ENCODE results near the gene TAS2R42.

TAS2R42 gene

GRCh38 chr12:11171969-11172675 lies 14.6 kb downstream of the TAS2R42 start:
- Histone ChIP-seq H3K9me3 (ENCODE audit: low read length) (no peaks in the 10 kb centered on the region), H3K36me3 (ENCODE audit: insufficient read depth, low read length) (no peaks in the 10 kb centered on the region), H3K27me3 (ENCODE audit: control insufficient read depth in 1 of 2, insufficient read depth in 2 of 2, low read length in 2 of 2) (no peaks in the 10 kb centered on the region), H3K27ac (ENCODE audit: low read depth, low read length) (peak overlapping the region; percentile 36), H3K9ac (ENCODE audit: low read length) (peak overlapping the region; percentile 72), H3K4me1 (ENCODE audit: insufficient read depth, low read length) (peaks cover 18% of the 10 kb centered on the region), H3K4me3 (ENCODE audit: low read depth in 1 of 2, low read length in 2 of 2) (peak overlapping the region; percentile 10 to 75)

GRCh38 chr12:11171145-11171968 lies 15.4 kb downstream of the TAS2R42 start, which contains the start of gene SMIM10L1:
TSS of gene SMIM10L1 (plus strand) at chr12:11171194. CDS start at chr12:11171357, 163 bp downstream.
- peak within 1 kb of the TSS; percentile 36 for H3K27ac ChIP-seq (ENCODE audit: low read depth, low read length)
- H3K36me3 ChIP-seq (ENCODE audit: insufficient read depth, low read length), result no peaks in the 10 kb centered on the region
- no peaks in the 10 kb centered on the region for H3K27me3 ChIP-seq (ENCODE audit: control insufficient read depth in 1 of 2, insufficient read depth in 2 of 2, low read length in 2 of 2)
- no peaks in the 10 kb centered on the region for H3K9me3 ChIP-seq (ENCODE audit: low read length)
- H3K9ac ChIP-seq (ENCODE audit: low read length), result peak within 1 kb of the TSS; percentile 72
- peaks cover 18% of the 10 kb centered on the region for H3K4me1 ChIP-seq (ENCODE audit: insufficient read depth, low read length)
- H3K4me3 ChIP-seq (ENCODE audit: low read depth in 1 of 2, low read length in 2 of 2), result peak within 1 kb of the TSS; percentile 10 to 75

GRCh38 chr12:11170810-11171144 lies 16.0 kb downstream of the TAS2R42 start:
- H3K36me3 ChIP-seq (ENCODE audit: insufficient read depth, low read length), result no peaks in the 10 kb centered on the region
- no peaks in the 10 kb centered on the region for H3K27me3 ChIP-seq (ENCODE audit: control insufficient read depth in 1 of 2, insufficient read depth in 2 of 2, low read length in 2 of 2)
- peak overlapping the region; percentile 72 for H3K9ac ChIP-seq (ENCODE audit: low read length)
- no peaks in the 10 kb centered on the region for H3K9me3 ChIP-seq (ENCODE audit: low read length)
- peak overlapping the region; percentile 12 for H3K27ac ChIP-seq (ENCODE audit: low read depth, low read length)
- peaks cover 18% of the 10 kb centered on the region for H3K4me1 ChIP-seq (ENCODE audit: insufficient read depth, low read length)
- peak overlapping the region; percentile 10 to 75 for H3K4me3 ChIP-seq (ENCODE audit: low read depth in 1 of 2, low read length in 2 of 2)

DNA sequence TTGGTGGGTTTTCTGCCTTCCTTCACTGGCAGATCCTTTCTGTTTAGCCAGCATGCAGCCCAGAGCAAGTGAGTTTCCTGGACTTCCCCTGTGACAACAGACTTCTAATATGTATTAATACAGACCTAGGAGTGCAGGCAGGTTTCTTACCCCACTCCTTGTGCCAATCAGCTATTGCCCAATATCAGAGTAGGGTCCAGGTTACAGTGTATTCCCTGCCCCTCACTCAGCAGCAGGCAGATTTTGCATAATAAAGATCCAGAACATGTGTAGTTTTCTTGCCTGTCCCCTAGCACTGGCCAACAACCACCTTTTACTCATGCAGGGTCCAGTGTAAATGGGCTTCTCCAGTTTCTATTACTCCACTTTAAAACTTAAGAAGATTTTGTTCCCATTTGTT lies 20.4 kb downstream of the TAS2R42 start:
- Histone ChIP-seq H3K4me3 (ENCODE audit: low read depth in 1 of 2, low read length in 2 of 2) (no peak overlapping the region), H3K36me3 (ENCODE audit: insufficient read depth, low read length) (peaks cover 4% of the 10 kb centered on the region), H3K9me3 (ENCODE audit: low read length) (no peaks in the 10 kb centered on the region), H3K27me3 (ENCODE audit: control insufficient read depth in 1 of 2, insufficient read depth in 2 of 2, low read length in 2 of 2) (no peaks in the 10 kb centered on the region), H3K27ac (ENCODE audit: low read depth, low read length) (no peak overlapping the region), H3K4me1 (ENCODE audit: insufficient read depth, low read length) (peaks cover 6% of the 10 kb centered on the region), H3K9ac (ENCODE audit: low read length) (no peak overlapping the region)

- Histone ChIP-seq H3K4me1 (ENCODE audit: insufficient read depth, low read length) (no peaks in the 10 kb centered on the region), H3K36me3 (ENCODE audit: insufficient read depth, low read length) (peaks cover 4% of the 10 kb centered on the region), H3K4me3 (ENCODE audit: low read depth in 1 of 2, low read length in 2 of 2) (no peak overlapping the region)
These were observed 22.4 kb downstream of the TAS2R42 start for GRCh38 chr12:11164384-11164783.

GRCh38 chr12:11162502-11162901 lies 24.2 kb downstream of the TAS2R42 start:
- Histone ChIP-seq H3K9ac (ENCODE audit: low read length) (no peak overlapping the region), H3K4me1 (ENCODE audit: insufficient read depth, low read length) (no peaks in the 10 kb centered on the region), H3K36me3 (ENCODE audit: insufficient read depth, low read length) (peaks cover 4% of the 10 kb centered on the region), H3K9me3 (ENCODE audit: low read length) (no peaks in the 10 kb centered on the region), H3K4me3 (ENCODE audit: low read depth in 1 of 2, low read length in 2 of 2) (no peak overlapping the region), H3K27me3 (ENCODE audit: control insufficient read depth in 1 of 2, insufficient read depth in 2 of 2, low read length in 2 of 2) (no peaks in the 10 kb centered on the region), H3K27ac (ENCODE audit: low read depth, low read length) (no peak overlapping the region)

More at GRCh38 chr12:11164384-11164783, 22.4 kb downstream of the TAS2R42 start:
- Histone ChIP-seq H3K27me3 (ENCODE audit: control insufficient read depth in 1 of 2, insufficient read depth in 2 of 2, low read length in 2 of 2) (no peaks in the 10 kb centered on the region), H3K9me3 (ENCODE audit: low read length) (no peaks in the 10 kb centered on the region), H3K9ac (ENCODE audit: low read length) (no peak overlapping the region), H3K27ac (ENCODE audit: low read depth, low read length) (no peak overlapping the region)

GRCh38 chr12:11158885-11159444 lies 27.8 kb downstream of the TAS2R42 start:
- Histone ChIP-seq H3K27ac (ENCODE audit: low read depth, low read length) (no peak overlapping the region), H3K27me3 (ENCODE audit: control insufficient read depth in 1 of 2, insufficient read depth in 2 of 2, low read length in 2 of 2) (no peaks in the 10 kb centered on the region)

GRCh38 chr12:11154400-11154925 lies 32.3 kb downstream of the TAS2R42 start:
- H3K4me3 ChIP-seq (ENCODE audit: low read depth in 1 of 2, low read length in 2 of 2), result no peak overlapping the region
- no peak overlapping the region for H3K27ac ChIP-seq (ENCODE audit: low read depth, low read length)
- no peaks in the 10 kb centered on the region for H3K9me3 ChIP-seq (ENCODE audit: low read length)
- no peaks in the 10 kb centered on the region for H3K27me3 ChIP-seq (ENCODE audit: control insufficient read depth in 1 of 2, insufficient read depth in 2 of 2, low read length in 2 of 2)
- no peak overlapping the region for H3K9ac ChIP-seq (ENCODE audit: low read length)
- no peaks in the 10 kb centered on the region for H3K36me3 ChIP-seq (ENCODE audit: insufficient read depth, low read length)
- peaks cover 3% of the 10 kb centered on the region for H3K4me1 ChIP-seq (ENCODE audit: insufficient read depth, low read length)

More at GRCh38 chr12:11158885-11159444, 27.8 kb downstream of the TAS2R42 start:
- no peak overlapping the region for H3K9ac ChIP-seq (ENCODE audit: low read length)
- peaks cover 4% of the 10 kb centered on the region for H3K36me3 ChIP-seq (ENCODE audit: insufficient read depth, low read length)
- no peak overlapping the region for H3K4me3 ChIP-seq (ENCODE audit: low read depth in 1 of 2, low read length in 2 of 2)
- no peaks in the 10 kb centered on the region for H3K4me1 ChIP-seq (ENCODE audit: insufficient read depth, low read length)
- H3K9me3 ChIP-seq (ENCODE audit: low read length), result no peaks in the 10 kb centered on the region

- H3K9ac ChIP-seq (ENCODE audit: low read length), result no peak overlapping the region
- no peak overlapping the region for H3K4me3 ChIP-seq (ENCODE audit: low read depth in 1 of 2, low read length in 2 of 2)
- no peaks in the 10 kb centered on the region for H3K27me3 ChIP-seq (ENCODE audit: control insufficient read depth in 1 of 2, insufficient read depth in 2 of 2, low read length in 2 of 2)
- H3K4me1 ChIP-seq (ENCODE audit: insufficient read depth, low read length), result peaks cover 3% of the 10 kb centered on the region
- H3K9me3 ChIP-seq (ENCODE audit: low read length), result no peaks in the 10 kb centered on the region
- H3K27ac ChIP-seq (ENCODE audit: low read depth, low read length), result no peak overlapping the region
- H3K36me3 ChIP-seq (ENCODE audit: insufficient read depth, low read length), result no peaks in the 10 kb centered on the region
These were observed 34.0 kb downstream of the TAS2R42 start for GRCh38 chr12:11152725-11153124.

DNA sequence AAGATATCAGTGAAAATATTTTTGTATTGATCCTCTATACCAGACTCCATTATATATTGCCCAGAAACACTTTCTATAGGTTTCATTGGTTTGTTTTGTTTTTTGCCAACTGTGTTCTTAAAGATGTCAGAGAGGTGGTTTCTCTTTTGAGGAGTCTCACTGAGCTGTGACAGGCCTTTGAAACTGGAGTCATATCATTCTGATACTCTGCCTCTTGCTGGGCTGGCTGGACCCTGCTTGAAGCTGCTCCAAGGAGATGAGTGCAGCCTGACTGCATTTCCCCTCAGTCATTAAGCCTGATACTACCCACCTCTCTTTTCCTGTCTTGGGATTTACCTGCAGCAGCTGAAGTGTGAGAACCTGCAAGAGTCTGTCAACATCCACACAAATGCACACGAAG lies 35.9 kb downstream of the TAS2R42 start:
- Histone ChIP-seq H3K27ac (ENCODE audit: low read depth, low read length) (no peak overlapping the region), H3K9me3 (ENCODE audit: low read length) (no peaks in the 10 kb centered on the region), H3K27me3 (ENCODE audit: control insufficient read depth in 1 of 2, insufficient read depth in 2 of 2, low read length in 2 of 2) (no peaks in the 10 kb centered on the region), H3K36me3 (ENCODE audit: insufficient read depth, low read length) (no peaks in the 10 kb centered on the region), H3K4me1 (ENCODE audit: insufficient read depth, low read length) (peaks cover 3% of the 10 kb centered on the region), H3K9ac (ENCODE audit: low read length) (no peak overlapping the region), H3K4me3 (ENCODE audit: low read depth in 1 of 2, low read length in 2 of 2) (no peak overlapping the region)

DNA sequence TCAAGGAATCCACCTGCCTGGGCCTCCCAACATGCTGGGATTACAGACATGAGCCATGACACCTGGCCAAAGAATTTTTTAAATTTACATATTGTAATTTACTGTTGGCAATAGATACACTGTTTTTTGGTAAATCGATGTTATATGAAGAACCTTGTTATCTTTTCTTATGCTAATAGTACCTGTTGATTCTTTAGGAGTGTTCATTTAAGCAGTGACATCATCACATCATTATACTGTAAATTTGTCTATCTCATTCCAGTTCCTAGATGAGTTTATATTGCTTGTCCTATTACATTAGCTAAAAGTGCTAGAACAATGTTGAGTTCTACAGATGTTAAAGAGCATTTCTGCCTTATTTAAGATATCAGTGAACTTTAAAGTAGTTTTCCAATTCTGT lies 39.3 kb downstream of the TAS2R42 start:
- Histone ChIP-seq H3K36me3 (ENCODE audit: insufficient read depth, low read length) (no peaks in the 10 kb centered on the region), H3K9me3 (ENCODE audit: low read length) (no peaks in the 10 kb centered on the region), H3K27me3 (ENCODE audit: control insufficient read depth in 1 of 2, insufficient read depth in 2 of 2, low read length in 2 of 2) (no peaks in the 10 kb centered on the region), H3K4me1 (ENCODE audit: insufficient read depth, low read length) (no peaks in the 10 kb centered on the region), H3K27ac (ENCODE audit: low read depth, low read length) (no peak overlapping the region), H3K9ac (ENCODE audit: low read length) (no peak overlapping the region), H3K4me3 (ENCODE audit: low read depth in 1 of 2, low read length in 2 of 2) (no peak overlapping the region)
